IPS-15b (cell line): Measurements from ENCODE around the gene SSB.

ENCODE experiments used
- H3K27me3 ChIP-seq: one replicate; pipeline ENCODE4 v1.6.1; 2013; ENCODE audit warnings: low read length; ENCODE audit not compliant: control insufficient read depth, insufficient read depth
- H3K36me3 ChIP-seq: one replicate; pipeline ENCODE4 v1.6.1; 2013; ENCODE audit warnings: low read length; ENCODE audit not compliant: control insufficient read depth, insufficient read depth
- H3K4me1 ChIP-seq: one replicate; pipeline ENCODE4 v1.6.1; 2013; ENCODE audit warnings: mild to moderate bottlenecking, low read length; ENCODE audit not compliant: control insufficient read depth, insufficient read depth
- H3K4me3 ChIP-seq: one replicate; pipeline ENCODE4 v1.5.1; 2013; ENCODE audit warnings: low read depth, low read length
- H3K9ac ChIP-seq: one replicate; pipeline ENCODE4 v1.6.1; 2013; ENCODE audit warnings: low read depth, mild to moderate bottlenecking, low read length
- H3K9me3 ChIP-seq: one replicate; pipeline ENCODE4 v1.6.1; 2013; ENCODE audit warnings: mild to moderate bottlenecking, low read length; ENCODE audit not compliant: control insufficient read depth, insufficient read depth

The SSB gene

GRCh38 chr2:169767243-169767888, 31.3 kb upstream of the SSB start:
- H3K4me1 ChIP-seq: no peaks in the 10 kb centered on the region
- no peak overlapping the region for H3K4me3 ChIP-seq
- H3K36me3 ChIP-seq: no peaks in the 10 kb centered on the region
- no peak overlapping the region for H3K9ac ChIP-seq
- H3K27me3 ChIP-seq: no peaks in the 10 kb centered on the region
- no peaks in the 10 kb centered on the region for H3K9me3 ChIP-seq

GRCh38 chr2:169768262-169768995, 30.2 kb upstream of the SSB start:
- no peak overlapping the region for H3K9ac ChIP-seq
- no peaks in the 10 kb centered on the region for H3K4me1 ChIP-seq

GRCh38 chr2:169771021-169771420, 27.6 kb upstream of the SSB start:
- Histone ChIP-seq H3K9me3 (no peaks in the 10 kb centered on the region), H3K9ac (no peak overlapping the region), H3K27me3 (no peaks in the 10 kb centered on the region), H3K4me1 (no peaks in the 10 kb centered on the region), H3K4me3 (no peak overlapping the region), H3K36me3 (no peaks in the 10 kb centered on the region)

More at GRCh38 chr2:169768262-169768995, 30.2 kb upstream of the SSB start:
- H3K36me3 ChIP-seq: no peaks in the 10 kb centered on the region
- H3K4me3 ChIP-seq: no peak overlapping the region
- no peaks in the 10 kb centered on the region for H3K9me3 ChIP-seq
- no peaks in the 10 kb centered on the region for H3K27me3 ChIP-seq

- H3K4me1 ChIP-seq: no peaks in the 10 kb centered on the region
- no peaks in the 10 kb centered on the region for H3K36me3 ChIP-seq
- H3K9me3 ChIP-seq: no peaks in the 10 kb centered on the region
- H3K27me3 ChIP-seq: no peaks in the 10 kb centered on the region
- H3K4me3 ChIP-seq: no peak overlapping the region
- no peak overlapping the region for H3K9ac ChIP-seq
Observed at GRCh38 chr2:169771612-169772011, 27.1 kb upstream of the SSB start.

- no peaks in the 10 kb centered on the region for H3K27me3 ChIP-seq
- no peak overlapping the region for H3K9ac ChIP-seq
- H3K36me3 ChIP-seq: no peaks in the 10 kb centered on the region
- no peaks in the 10 kb centered on the region for H3K9me3 ChIP-seq
- no peaks in the 10 kb centered on the region for H3K4me1 ChIP-seq
- no peak overlapping the region for H3K4me3 ChIP-seq
Observed at GRCh38 chr2:169772651-169773050, 26.0 kb upstream of the SSB start.

- no peaks in the 10 kb centered on the region for H3K36me3 ChIP-seq
- no peaks in the 10 kb centered on the region for H3K4me1 ChIP-seq
- no peak overlapping the region for H3K4me3 ChIP-seq
- H3K9me3 ChIP-seq: no peaks in the 10 kb centered on the region
- no peaks in the 10 kb centered on the region for H3K27me3 ChIP-seq
- H3K9ac ChIP-seq: no peak overlapping the region
Observed at GRCh38 chr2:169775354-169775753, 23.3 kb upstream of the SSB start.

- H3K4me1 ChIP-seq: no peaks in the 10 kb centered on the region
- H3K9ac ChIP-seq: no peak overlapping the region
- no peaks in the 10 kb centered on the region for H3K36me3 ChIP-seq
- no peaks in the 10 kb centered on the region for H3K27me3 ChIP-seq
- H3K9me3 ChIP-seq: no peaks in the 10 kb centered on the region
- no peak overlapping the region for H3K4me3 ChIP-seq
Observed at GRCh38 chr2:169775765-169776164, 22.9 kb upstream of the SSB start.

GRCh38 chr2:169776252-169776761, 22.4 kb upstream of the SSB start:
- H3K36me3 ChIP-seq: no peaks in the 10 kb centered on the region
- no peaks in the 10 kb centered on the region for H3K9me3 ChIP-seq
- no peaks in the 10 kb centered on the region for H3K4me1 ChIP-seq
- no peak overlapping the region for H3K9ac ChIP-seq
- H3K27me3 ChIP-seq: no peaks in the 10 kb centered on the region
- H3K4me3 ChIP-seq: no peak overlapping the region

GRCh38 chr2:169778446-169778845, 20.2 kb upstream of the SSB start:
- Histone ChIP-seq H3K9ac (no peak overlapping the region), H3K27me3 (no peaks in the 10 kb centered on the region), H3K4me1 (no peaks in the 10 kb centered on the region), H3K9me3 (no peaks in the 10 kb centered on the region), H3K4me3 (no peak overlapping the region), H3K36me3 (no peaks in the 10 kb centered on the region)

GRCh38 chr2:169781249-169782013, 17.2 kb upstream of the SSB start:
- Histone ChIP-seq H3K9ac (no peak overlapping the region), H3K9me3 (no peaks in the 10 kb centered on the region), H3K27me3 (no peaks in the 10 kb centered on the region), H3K36me3 (no peaks in the 10 kb centered on the region), H3K4me1 (no peaks in the 10 kb centered on the region), H3K4me3 (no peak overlapping the region)

- Histone ChIP-seq H3K27me3 (no peaks in the 10 kb centered on the region), H3K4me3 (no peak overlapping the region), H3K9ac (no peak overlapping the region), H3K36me3 (no peaks in the 10 kb centered on the region), H3K9me3 (no peaks in the 10 kb centered on the region), H3K4me1 (no peaks in the 10 kb centered on the region)
Observed at GRCh38 chr2:169782513-169782912, 16.2 kb upstream of the SSB start.
